Peyer's patch (tissue), 4 donors: Measurements from ENCODE around the gene IKZF2. TPM values are rescaled to one million over a fixed set of nuclear protein-coding genes. Genes with fewer than 3 reads are reported as not detected.

Experiments
- DNase-seq, 3 donors: peaks; one replicate each; pipeline ENCODE4 v3.0.0-alpha.2; 2017 to 2019
- H3K27ac ChIP-seq, 4 donors: fragments of 200-600 bp; sonication (generic); one replicate each; pipeline ENCODE4 v1.5.1; 2016 to 2019
- H3K27me3 ChIP-seq, 2 donors: fragments of 200-600 bp; sonication (generic); one replicate each; pipeline ENCODE4 v1.5.1; 2019
- H3K36me3 ChIP-seq, 3 donors: fragments of 200-600 bp; sonication (generic); one replicate each; pipeline ENCODE4 v1.5.1; 2016 to 2019
- H3K4me1 ChIP-seq, 4 donors: fragments of 200-600 bp; sonication (generic); one replicate each; pipeline ENCODE4 v1.5.1; 2016 to 2019
- H3K4me3 ChIP-seq, 4 donors: fragments of 200-600 bp; sonication (generic); 1 replicate in 3 of 4; 2 replicates in 1 of 4; pipeline ENCODE4 v1.5.1; 2016 to 2019; ENCODE audit warnings: mild to moderate bottlenecking in 1 of 4
- H3K9me3 ChIP-seq, 4 donors: fragments of 200-600 bp; sonication (generic); one replicate each; pipeline ENCODE4 v1.5.1; 2016 to 2019; ENCODE audit warnings: mild to moderate bottlenecking in 1 of 4
- POLR2A ChIP-seq, 2 donors: fragments of 450-650 bp; IDR thresholded peaks; one replicate each; pipeline ENCODE4 v1.5.1; 2017; ENCODE audit warnings: antibody characterized with exemption in 2 of 2, mild to moderate bottlenecking in 2 of 2, moderate library complexity in 2 of 2
- total RNA-seq, 4 donors: library from RNA; depleted of rRNA; stranded (reverse); fragments of >200 nt; gene quantifications; one replicate each; pipeline ENCODE4 v1.1.0, GENCODE V29; 2016
- TF ChIP-seq, protein P1 (sequence below), 6 experiments: fragments of 450-650 bp in 4 of 6; fragments of 200-600 bp in 2 of 6; sonication (generic) in 1 of 6; IDR thresholded peaks; one replicate each; pipeline ENCODE4 v1.5.1; 2017 to 2019; ENCODE audit warnings: antibody characterized with exemption in 6 of 6, mild to moderate bottlenecking in 3 of 6, moderate library complexity in 1 of 6

IKZF2 gene
- total RNA-seq, 4 donors from 2014 or later: 4.2 to 8.3 (median 6.1) TPM

GRCh38 chr2:213086050-213086449 lies 65.4 kb downstream of the IKZF2 start:
- Histone ChIP-seq H3K27ac (no peak overlapping the region), H3K36me3 (no peaks in the 10 kb centered on the region), H3K4me1 (no peaks in the 10 kb centered on the region), H3K27me3 (no peaks in the 10 kb centered on the region), H3K9me3 (no peaks in the 10 kb centered on the region), H3K4me3 (no peak overlapping the region)
- DNase-seq: no peak
- no peak for TF ChIP-seq POLR2A (IDR thresholded peaks at IDR 0.05)
- TF ChIP-seq, protein P1, sequence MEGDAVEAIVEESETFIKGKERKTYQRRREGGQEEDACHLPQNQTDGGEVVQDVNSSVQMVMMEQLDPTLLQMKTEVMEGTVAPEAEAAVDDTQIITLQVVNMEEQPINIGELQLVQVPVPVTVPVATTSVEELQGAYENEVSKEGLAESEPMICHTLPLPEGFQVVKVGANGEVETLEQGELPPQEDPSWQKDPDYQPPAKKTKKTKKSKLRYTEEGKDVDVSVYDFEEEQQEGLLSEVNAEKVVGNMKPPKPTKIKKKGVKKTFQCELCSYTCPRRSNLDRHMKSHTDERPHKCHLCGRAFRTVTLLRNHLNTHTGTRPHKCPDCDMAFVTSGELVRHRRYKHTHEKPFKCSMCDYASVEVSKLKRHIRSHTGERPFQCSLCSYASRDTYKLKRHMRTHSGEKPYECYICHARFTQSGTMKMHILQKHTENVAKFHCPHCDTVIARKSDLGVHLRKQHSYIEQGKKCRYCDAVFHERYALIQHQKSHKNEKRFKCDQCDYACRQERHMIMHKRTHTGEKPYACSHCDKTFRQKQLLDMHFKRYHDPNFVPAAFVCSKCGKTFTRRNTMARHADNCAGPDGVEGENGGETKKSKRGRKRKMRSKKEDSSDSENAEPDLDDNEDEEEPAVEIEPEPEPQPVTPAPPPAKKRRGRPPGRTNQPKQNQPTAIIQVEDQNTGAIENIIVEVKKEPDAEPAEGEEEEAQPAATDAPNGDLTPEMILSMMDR (IDR thresholded peaks at IDR 0.05): no peak

GRCh38 chr2:213085538-213085937 lies 65.9 kb downstream of the IKZF2 start:
- Histone ChIP-seq H3K27me3 (no peaks in the 10 kb centered on the region), H3K4me1 (no peaks in the 10 kb centered on the region), H3K4me3 (no peak overlapping the region), H3K36me3 (no peaks in the 10 kb centered on the region), H3K27ac (no peak overlapping the region), H3K9me3 (no peaks in the 10 kb centered on the region)
- DNase-seq: no peak
- TF ChIP-seq, protein P1 (IDR thresholded peaks at IDR 0.05): no peak
- TF ChIP-seq POLR2A (IDR thresholded peaks at IDR 0.05): no peak

DNA sequence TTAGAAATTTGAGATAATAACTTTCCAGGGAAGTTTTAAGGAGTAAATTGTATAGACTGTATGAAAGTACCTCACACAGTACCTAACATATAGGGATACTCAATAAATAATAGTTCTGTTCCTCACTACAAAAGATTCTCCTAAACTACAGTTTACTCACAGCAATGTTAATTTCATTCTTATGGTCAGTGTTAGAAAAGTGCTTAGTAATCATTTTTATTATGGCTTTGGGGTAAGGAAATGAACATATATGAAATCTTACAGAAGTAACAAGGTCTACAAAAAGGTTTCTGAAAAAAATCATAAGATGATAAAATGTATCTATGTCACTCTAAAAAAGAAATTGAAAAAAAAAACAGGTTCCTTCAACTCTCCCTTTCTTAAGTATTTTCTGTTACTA lies 67.2 kb downstream of the IKZF2 start:
- DNase-seq: no peak
- Histone ChIP-seq H3K27ac (no peak overlapping the region), H3K4me1 (no peaks in the 10 kb centered on the region), H3K36me3 (no peaks in the 10 kb centered on the region), H3K9me3 (no peaks in the 10 kb centered on the region), H3K27me3 (no peaks in the 10 kb centered on the region), H3K4me3 (no peak overlapping the region)
- no peak for TF ChIP-seq POLR2A (IDR thresholded peaks at IDR 0.05)
- TF ChIP-seq, protein P1 (IDR thresholded peaks at IDR 0.05): no peak

- no peak for DNase-seq
- TF ChIP-seq, protein P1 (IDR thresholded peaks at IDR 0.05): no peak
- TF ChIP-seq POLR2A (IDR thresholded peaks at IDR 0.05): no peak
- Histone ChIP-seq H3K4me1 (no peaks in the 10 kb centered on the region), H3K27ac (no peak overlapping the region), H3K27me3 (no peaks in the 10 kb centered on the region), H3K36me3 (no peaks in the 10 kb centered on the region), H3K9me3 (no peaks in the 10 kb centered on the region), H3K4me3 (no peak overlapping the region)
Measured at GRCh38 chr2:213080969-213081617, 70.3 kb downstream of the IKZF2 start.

DNA sequence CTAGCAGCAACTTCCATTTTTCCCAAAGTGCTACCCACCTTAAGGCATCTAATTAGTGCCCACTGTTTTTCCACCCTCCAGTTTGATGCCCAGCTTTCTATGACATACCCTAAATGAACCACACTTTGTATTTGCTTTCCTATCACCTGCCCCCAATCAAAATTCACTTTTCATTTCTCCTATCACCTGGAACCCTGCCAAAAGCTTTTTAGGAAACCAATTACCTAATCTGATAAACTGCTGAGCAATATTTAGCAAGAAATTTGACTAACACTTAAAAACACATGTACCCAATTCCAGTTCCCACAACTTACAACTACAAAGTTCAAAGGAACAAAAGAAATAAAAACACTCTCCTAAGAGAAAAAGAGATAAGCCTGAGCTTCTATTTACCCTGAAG lies 71.7 kb downstream of the IKZF2 start:
- H3K9me3 ChIP-seq: no peaks in the 10 kb centered on the region
- H3K4me3 ChIP-seq: no peak overlapping the region
- no peaks in the 10 kb centered on the region for H3K36me3 ChIP-seq
- no peaks in the 10 kb centered on the region for H3K4me1 ChIP-seq
- no peaks in the 10 kb centered on the region for H3K27me3 ChIP-seq
- TF ChIP-seq POLR2A (IDR thresholded peaks at IDR 0.05): no peak
- TF ChIP-seq, protein P1 (IDR thresholded peaks at IDR 0.05): no peak
- no peak overlapping the region for H3K27ac ChIP-seq
- no peak for DNase-seq

DNA sequence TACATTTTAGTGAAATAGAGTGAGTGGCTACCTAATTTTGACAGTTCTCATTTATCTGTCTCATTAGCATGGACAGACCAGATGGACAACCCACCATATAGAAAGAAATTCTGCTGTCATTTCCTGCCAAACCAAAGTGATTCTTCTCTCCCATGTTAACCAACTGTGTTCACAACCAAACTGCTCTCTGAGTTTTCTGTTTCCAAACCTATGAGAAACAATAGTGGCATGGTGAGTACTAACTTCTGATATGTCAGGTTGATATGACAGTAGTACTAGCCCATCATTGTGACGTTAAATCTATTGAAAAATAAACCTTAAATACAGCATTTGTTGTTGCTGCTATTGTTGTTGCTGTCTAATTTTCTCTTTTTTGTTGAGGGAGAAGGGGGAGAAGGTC lies 72.7 kb downstream of the IKZF2 start:
- Histone ChIP-seq H3K27ac (no peak overlapping the region), H3K9me3 (no peaks in the 10 kb centered on the region), H3K36me3 (no peaks in the 10 kb centered on the region), H3K4me3 (no peak overlapping the region), H3K27me3 (no peaks in the 10 kb centered on the region), H3K4me1 (no peaks in the 10 kb centered on the region)
- DNase-seq: no peak
- TF ChIP-seq, protein P1 (IDR thresholded peaks at IDR 0.05): no peak
- TF ChIP-seq POLR2A (IDR thresholded peaks at IDR 0.05): no peak
